Measurements from ENCODE around the gene SYNJ2. TPM values are rescaled to one million over a fixed set of nuclear protein-coding genes. Genes with fewer than 3 reads are reported as not detected.

SYNJ2 gene
- total and polyA plus RNA-seq, 4 experiments from 2014 or later = 14.5 to 17.4 (median 15.9) TPM

DNA sequence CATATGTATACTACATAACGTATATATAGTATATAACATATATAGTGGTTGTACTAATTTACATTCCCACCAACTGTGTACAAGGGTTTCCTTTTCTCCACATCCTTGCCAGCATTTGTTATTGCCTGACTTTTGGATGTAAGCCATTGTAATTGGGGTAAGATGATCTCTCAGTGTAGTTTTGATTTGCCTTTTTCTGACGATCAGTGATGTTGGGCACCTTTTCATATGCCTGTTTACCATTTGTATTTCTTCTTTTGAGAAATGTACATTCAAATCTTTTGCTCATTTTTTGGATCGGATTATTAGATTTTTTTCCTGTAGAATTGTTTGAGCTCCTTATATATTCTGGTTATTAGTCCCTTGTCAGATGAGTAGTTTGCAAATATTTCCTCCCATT is 11.4 kb downstream of the SYNJ2 start:
- ChIA-PET CTCF (ENCODE audit: partially characterized antibody) (interaction anchor here (0.7 to 2.3 kb wide), 4 partner anchors 11 to 667 kb away, joined by 3 to 6 read pairs (median 5); partner anchors contain the start of gene SYNJ2), POLR2A (ENCODE audit: partially characterized antibody) (interaction anchor here (1.0 kb wide), 1 partner anchor 12 kb away, joined by 3 read pairs; no protein-coding TSS in a partner anchor)
- Mint-ChIP-seq H3K4me3 (no peak overlapping the region), H3K27ac (no peak overlapping the region), H3K9me3 (no peaks in the 10 kb centered on the region), H3K36me3 (peaks cover 2 to 14% of the 10 kb centered on the region in 2 donors), H3K27me3 (no peaks in the 10 kb centered on the region), H3K4me1 (peaks cover 34 to 71% (median 59%) of the 10 kb centered on the region in 4 donors)
- Histone ChIP-seq H3K9me3 (ENCODE audit: control insufficient read depth in 1 of 2, low read length in 2 of 2) (no peaks in the 10 kb centered on the region), H3K4me3 (ENCODE audit: low read length in 2 of 2) (no peak overlapping the region), H3K36me3 (ENCODE audit: insufficient read depth, low read length) (no peaks in the 10 kb centered on the region), H3K4me1 (ENCODE audit: insufficient read depth, low read length) (peaks cover 42% of the 10 kb centered on the region), H3K27me3 (ENCODE audit: insufficient read depth, low read length) (no peaks in the 10 kb centered on the region), H3K27ac (ENCODE audit: low read depth, low read length) (no peak overlapping the region)
- intact Hi-C loops (cut with micrococcal nuclease) = no loop called here
- DNase-seq = no peak

DNA sequence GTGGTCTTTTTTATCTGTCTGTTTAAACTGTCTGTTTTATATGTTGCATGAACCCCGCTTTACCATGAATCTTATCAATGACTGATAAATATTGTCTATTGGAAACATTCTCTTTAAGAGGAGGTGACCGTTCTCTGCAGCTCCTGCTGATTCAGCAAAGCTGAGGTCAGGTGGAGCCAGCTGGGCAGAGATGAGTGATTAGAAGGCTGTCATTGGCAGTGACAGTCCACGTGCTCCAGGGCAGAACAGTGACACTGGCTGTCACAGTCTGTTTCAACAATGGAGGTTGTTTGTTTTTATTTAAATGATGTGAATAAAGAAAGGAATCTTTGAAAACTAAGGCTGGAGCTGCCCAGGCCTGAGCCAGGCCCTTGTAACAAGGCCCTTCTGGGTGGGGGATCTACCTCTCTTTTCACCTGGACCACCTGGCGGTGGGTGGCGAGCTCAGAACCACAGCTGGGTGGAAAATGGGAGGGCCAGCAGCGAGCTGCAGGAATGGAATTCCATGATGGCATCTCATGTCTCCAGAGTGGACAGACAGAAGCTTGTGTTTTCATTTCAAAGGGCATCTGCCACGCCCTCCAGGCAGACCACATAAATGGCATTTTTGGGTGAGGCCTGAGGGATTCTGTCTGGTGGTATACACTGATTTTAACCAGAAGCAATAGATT is 12.6 kb downstream of the SYNJ2 start:
- Histone ChIP-seq H3K4me1 (ENCODE audit: insufficient read depth, low read length) (peaks cover 32% of the 10 kb centered on the region), H3K27me3 (ENCODE audit: insufficient read depth, low read length) (no peaks in the 10 kb centered on the region), H3K4me3 (ENCODE audit: low read length in 2 of 2) (no peak overlapping the region), H3K9me3 (ENCODE audit: control insufficient read depth in 1 of 2, low read length in 2 of 2) (no peaks in the 10 kb centered on the region), H3K27ac (ENCODE audit: low read depth, low read length) (no peak overlapping the region), H3K36me3 (ENCODE audit: insufficient read depth, low read length) (no peaks in the 10 kb centered on the region)
- Mint-ChIP-seq H3K9me3 (no peaks in the 10 kb centered on the region), H3K4me3 (no peak overlapping the region), H3K4me1 (peaks cover 34 to 70% (median 56%) of the 10 kb centered on the region in 4 donors), H3K27ac (peak overlapping the region in 2 of 7 donors; percentile 10 to 52), H3K27me3 (no peaks in the 10 kb centered on the region), H3K36me3 (peaks cover 5 to 14% of the 10 kb centered on the region in 2 donors)
- intact Hi-C loops (cut with micrococcal nuclease) = no loop called here
- DNase-seq = no peak
- ChIA-PET POLR2A (ENCODE audit: partially characterized antibody) (interaction anchor here (2.2 kb wide), 1 partner anchor 11 kb away, joined by 9 read pairs; no protein-coding TSS in a partner anchor), CTCF (ENCODE audit: partially characterized antibody) (interaction anchor here (1.0 to 2.4 kb wide), 6 partner anchors 10 to 668 kb away, joined by 3 to 11 read pairs (median 4); partner anchors contain the start of gene SYNJ2)

DNA sequence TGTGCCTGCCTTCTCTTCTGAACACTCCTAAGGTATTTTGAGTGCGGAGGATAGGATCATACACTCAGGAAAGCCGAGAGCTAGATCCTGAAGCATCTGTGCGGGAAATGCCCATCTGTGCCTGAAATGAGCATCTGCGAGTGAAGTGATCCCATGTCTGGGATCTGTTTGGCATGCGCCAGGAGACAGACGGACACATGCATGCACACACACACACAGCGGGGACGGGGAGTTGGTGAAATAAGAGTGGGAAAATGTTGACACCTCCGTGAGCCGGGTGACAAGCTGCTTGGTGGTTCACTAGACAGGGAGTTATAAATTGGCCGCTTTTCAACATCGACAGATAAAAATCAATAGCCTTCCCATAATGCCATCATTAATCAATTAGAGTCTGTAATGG is 13.8 kb downstream of the SYNJ2 start:
- CTCF ChIA-PET (ENCODE audit: partially characterized antibody) = interaction anchor here (1.0 to 2.4 kb wide), 4 partner anchors 11 to 31 kb away, joined by 3 to 11 read pairs (median 4); partner anchors contain the start of gene SYNJ2
- Histone ChIP-seq H3K36me3 (ENCODE audit: insufficient read depth, low read length) (no peaks in the 10 kb centered on the region), H3K27me3 (ENCODE audit: insufficient read depth, low read length) (no peaks in the 10 kb centered on the region), H3K4me1 (ENCODE audit: insufficient read depth, low read length) (peaks cover 20% of the 10 kb centered on the region), H3K4me3 (ENCODE audit: low read length in 2 of 2) (no peak overlapping the region), H3K27ac (ENCODE audit: low read depth, low read length) (no peak overlapping the region), H3K9me3 (ENCODE audit: control insufficient read depth in 1 of 2, low read length in 2 of 2) (no peaks in the 10 kb centered on the region)
- H3K27me3 Mint-ChIP-seq = no peaks in the 10 kb centered on the region
- no peak for DNase-seq
- peaks cover 32 to 67% (median 51%) of the 10 kb centered on the region in 4 donors for H3K4me1 Mint-ChIP-seq
- POLR2A ChIA-PET (ENCODE audit: partially characterized antibody) = interaction anchor here (2.2 kb wide), 1 partner anchor 12 kb away, joined by 9 read pairs; no protein-coding TSS in a partner anchor
- H3K27ac Mint-ChIP-seq = no peak overlapping the region
- peaks cover 7 to 14% of the 10 kb centered on the region in 2 donors for H3K36me3 Mint-ChIP-seq
- no peaks in the 10 kb centered on the region for H3K9me3 Mint-ChIP-seq
- intact Hi-C loops (cut with micrococcal nuclease) = no loop called here
- H3K4me3 Mint-ChIP-seq = no peak overlapping the region

DNA sequence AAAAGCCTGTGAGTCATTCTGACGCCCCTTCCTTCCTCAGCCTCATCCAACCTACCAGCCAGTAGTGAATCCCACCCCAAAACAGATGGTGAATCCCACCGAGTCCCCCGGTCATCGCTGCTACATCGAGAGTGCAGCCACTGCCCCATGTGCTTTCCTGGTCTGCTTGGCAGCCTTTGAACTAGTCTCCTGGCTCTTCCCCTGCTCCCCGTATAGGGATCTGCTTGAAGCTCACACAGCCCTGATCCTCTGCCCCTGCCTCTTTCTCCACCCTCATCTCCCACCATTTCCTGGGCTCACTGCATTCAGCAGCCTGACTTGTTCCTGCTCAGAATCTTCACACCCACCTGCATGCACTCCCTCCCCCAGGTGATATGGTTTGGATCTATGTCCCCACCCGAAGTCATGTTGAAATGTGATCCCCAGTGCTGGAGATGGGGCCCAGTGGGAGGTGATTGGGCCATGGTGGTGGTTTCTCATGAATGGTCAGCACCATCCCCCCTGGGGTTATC is 14.6 kb downstream of the SYNJ2 start:
- intact Hi-C loops (cut with micrococcal nuclease) = no loop called here
- H3K27me3 ChIP-seq (ENCODE audit: insufficient read depth, low read length) = no peaks in the 10 kb centered on the region
- no peak overlapping the region for H3K4me3 ChIP-seq (ENCODE audit: low read length in 2 of 2)
- Mint-ChIP-seq H3K27ac (peak overlapping the region in 1 of 7 donors; percentile 36), H3K9me3 (no peaks in the 10 kb centered on the region), H3K4me3 (no peak overlapping the region), H3K4me1 (peaks cover 26 to 66% (median 50%) of the 10 kb centered on the region in 4 donors), H3K36me3 (peaks cover 7 to 19% of the 10 kb centered on the region in 2 donors), H3K27me3 (no peaks in the 10 kb centered on the region)
- DNase-seq = no peak
- CTCF ChIA-PET (ENCODE audit: partially characterized antibody) = interaction anchor here (2.4 kb wide), 1 partner anchor 30 kb away, joined by 11 read pairs; no protein-coding TSS in a partner anchor
- no peak overlapping the region for H3K27ac ChIP-seq (ENCODE audit: low read depth, low read length)
- H3K4me1 ChIP-seq (ENCODE audit: insufficient read depth, low read length) = peaks cover 12% of the 10 kb centered on the region
- POLR2A ChIA-PET (ENCODE audit: partially characterized antibody) = no interaction called here
- H3K9me3 ChIP-seq (ENCODE audit: control insufficient read depth in 1 of 2, low read length in 2 of 2) = no peaks in the 10 kb centered on the region
- no peaks in the 10 kb centered on the region for H3K36me3 ChIP-seq (ENCODE audit: insufficient read depth, low read length)

DNA sequence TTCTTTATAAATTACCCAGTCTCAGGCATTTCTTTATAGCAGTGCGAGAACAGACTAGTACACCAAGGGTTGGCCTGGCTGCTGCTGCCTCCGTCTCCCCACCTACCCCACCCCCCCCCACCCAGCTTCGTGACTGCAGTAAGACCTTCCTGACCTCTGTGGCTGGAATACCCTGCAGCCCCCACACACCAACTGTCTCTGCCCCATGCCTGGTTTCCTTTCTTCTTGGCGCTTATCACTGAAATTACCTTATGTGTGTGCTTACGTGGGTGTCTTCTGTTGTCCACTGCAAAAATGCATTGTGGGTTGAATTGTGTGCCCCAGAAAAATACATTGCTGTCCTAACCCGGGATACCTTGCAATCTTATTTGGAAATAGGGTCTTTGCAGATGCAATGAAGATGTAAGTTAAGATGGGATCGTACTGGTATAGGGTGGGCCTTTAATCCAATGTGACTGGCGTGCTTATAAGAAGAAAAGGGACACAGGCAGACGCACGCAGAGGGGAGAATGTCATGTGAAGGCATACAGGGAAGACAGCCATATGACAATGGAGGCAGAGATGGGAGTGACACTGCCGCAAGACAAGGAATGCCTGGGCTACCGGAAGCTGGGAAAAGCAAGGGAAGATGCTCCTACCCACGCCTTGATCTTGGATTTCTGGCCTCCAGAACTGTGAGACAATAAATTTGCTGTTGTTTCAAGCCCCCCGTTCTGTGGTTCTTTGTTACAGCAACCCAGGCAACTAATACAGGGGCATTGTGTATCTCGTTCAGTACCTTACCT is 15.4 kb downstream of the SYNJ2 start:
- Histone ChIP-seq H3K27ac (ENCODE audit: low read depth, low read length) (no peak overlapping the region), H3K27me3 (ENCODE audit: insufficient read depth, low read length) (no peaks in the 10 kb centered on the region), H3K4me3 (ENCODE audit: low read length in 2 of 2) (no peak overlapping the region), H3K4me1 (ENCODE audit: insufficient read depth, low read length) (peaks cover 10% of the 10 kb centered on the region), H3K9me3 (ENCODE audit: control insufficient read depth in 1 of 2, low read length in 2 of 2) (no peaks in the 10 kb centered on the region), H3K36me3 (ENCODE audit: insufficient read depth, low read length) (no peaks in the 10 kb centered on the region)
- no peaks in the 10 kb centered on the region for H3K27me3 Mint-ChIP-seq
- intact Hi-C loops (cut with micrococcal nuclease) = no loop called here
- DNase-seq = no peak
- H3K4me3 Mint-ChIP-seq = peak overlapping the region in 1 of 8 donors; percentile 6
- POLR2A ChIA-PET (ENCODE audit: partially characterized antibody) = no interaction called here
- peaks cover 0 to 1% (median 0%) of the 10 kb centered on the region in 8 donors for H3K9me3 Mint-ChIP-seq
- H3K27ac Mint-ChIP-seq = peak overlapping the region in 3 of 7 donors; percentile 62 to 76 (median 63)
- CTCF ChIA-PET (ENCODE audit: partially characterized antibody) = no interaction called here
- H3K4me1 Mint-ChIP-seq = peaks cover 31 to 68% (median 51%) of the 10 kb centered on the region in 4 donors
- peaks cover 11 to 25% of the 10 kb centered on the region in 2 donors for H3K36me3 Mint-ChIP-seq

DNA sequence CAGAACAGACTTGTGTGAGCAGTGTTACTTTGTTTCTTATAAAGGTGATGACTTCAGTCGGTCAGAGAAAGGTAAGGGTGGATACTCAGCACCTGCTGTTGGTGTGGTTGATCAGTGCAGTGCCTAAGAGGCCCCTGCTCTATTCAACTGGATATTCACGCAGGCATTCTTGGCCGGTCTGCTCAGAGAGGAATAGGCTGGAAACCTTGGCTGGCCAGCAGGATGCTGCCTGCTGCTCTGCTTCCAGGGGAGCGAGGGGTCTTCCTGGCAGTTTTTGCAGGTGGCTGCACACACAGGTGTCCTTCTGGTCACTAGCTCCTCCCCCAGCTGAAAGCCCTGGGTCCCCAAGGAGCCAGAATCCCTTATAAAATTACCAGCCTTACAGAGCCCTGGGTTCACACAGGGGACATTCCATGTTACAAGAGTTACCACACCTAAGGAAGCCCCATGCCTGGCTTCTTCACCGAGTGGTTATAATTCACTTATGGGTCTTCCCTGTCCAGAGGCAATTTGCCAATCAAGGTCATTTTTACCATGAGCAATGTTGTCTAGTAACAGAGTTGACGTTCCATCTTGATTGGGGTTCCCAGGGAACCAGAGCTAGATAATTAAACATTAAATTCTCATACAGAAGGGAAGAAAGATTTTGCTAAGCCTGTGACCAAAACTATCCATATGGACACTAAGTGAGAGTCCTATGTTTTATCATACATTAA is 16.4 kb downstream of the SYNJ2 start:
- no peak overlapping the region for H3K27ac ChIP-seq (ENCODE audit: low read depth, low read length)
- H3K27me3 Mint-ChIP-seq = no peaks in the 10 kb centered on the region
- H3K27ac Mint-ChIP-seq = peak overlapping the region in 3 of 7 donors; percentile 9 to 55 (median 32)
- POLR2A ChIA-PET (ENCODE audit: partially characterized antibody) = no interaction called here
- peaks cover 11 to 23% of the 10 kb centered on the region in 2 donors for H3K36me3 Mint-ChIP-seq
- H3K4me3 ChIP-seq (ENCODE audit: low read length in 2 of 2) = no peak overlapping the region
- peaks cover 19% of the 10 kb centered on the region for H3K4me1 ChIP-seq (ENCODE audit: insufficient read depth, low read length)
- no peaks in the 10 kb centered on the region for H3K36me3 ChIP-seq (ENCODE audit: insufficient read depth, low read length)
- intact Hi-C loops (cut with micrococcal nuclease) = no loop called here
- no peaks in the 10 kb centered on the region for H3K9me3 ChIP-seq (ENCODE audit: control insufficient read depth in 1 of 2, low read length in 2 of 2)
- H3K9me3 Mint-ChIP-seq = peaks cover 0 to 3% (median 0%) of the 10 kb centered on the region in 8 donors
- H3K4me3 Mint-ChIP-seq = no peak overlapping the region
- CTCF ChIA-PET (ENCODE audit: partially characterized antibody) = interaction anchor here (3.6 kb wide), 1 partner anchor 28 kb away, joined by 14 read pairs; no protein-coding TSS in a partner anchor
- H3K4me1 Mint-ChIP-seq = peaks cover 35 to 72% (median 55%) of the 10 kb centered on the region in 4 donors
- no peaks in the 10 kb centered on the region for H3K27me3 ChIP-seq (ENCODE audit: insufficient read depth, low read length)
- DNase-seq = no peak
